CD4-positive, alpha-beta T cell treated with Interleukin-4 for 4 hours (primary cell): ENCODE measurements around the gene POLR2F.

Experiments used
- DNase-seq: peaks from one replicate; pipeline ENCODE4 v3.0.0-alpha.2; 2020

POLR2F gene

GRCh38 chr22:38009000-38009806 lies 55.7 kb downstream of the POLR2F start:
- no peak for DNase-seq

DNA sequence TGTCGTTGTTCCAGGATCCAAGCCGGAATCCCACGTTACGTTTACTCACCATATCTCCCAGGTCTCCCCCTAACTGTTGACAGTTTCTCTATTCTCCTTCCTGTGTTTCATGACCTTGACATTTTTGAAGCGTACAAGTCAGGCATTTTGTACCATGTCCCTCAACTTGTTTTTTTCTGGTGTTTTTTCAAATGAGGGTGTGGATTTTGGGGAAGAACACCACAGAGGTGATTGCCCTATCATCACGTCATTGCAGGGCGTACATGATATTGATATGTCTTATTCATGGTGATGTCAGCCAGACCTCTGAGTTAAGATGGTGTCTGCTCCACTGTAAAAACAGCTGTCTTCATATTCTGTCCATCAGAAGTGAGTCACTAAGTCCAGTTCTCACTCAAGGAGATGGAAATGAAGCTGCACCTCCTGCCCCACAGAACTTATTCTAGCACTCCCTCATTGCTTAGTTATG lies 59.1 kb downstream of the POLR2F start:
- DNase-seq = no peak

GRCh38 chr22:38014083-38014482 lies 60.6 kb downstream of the POLR2F start:
- DNase-seq = no peak

DNA sequence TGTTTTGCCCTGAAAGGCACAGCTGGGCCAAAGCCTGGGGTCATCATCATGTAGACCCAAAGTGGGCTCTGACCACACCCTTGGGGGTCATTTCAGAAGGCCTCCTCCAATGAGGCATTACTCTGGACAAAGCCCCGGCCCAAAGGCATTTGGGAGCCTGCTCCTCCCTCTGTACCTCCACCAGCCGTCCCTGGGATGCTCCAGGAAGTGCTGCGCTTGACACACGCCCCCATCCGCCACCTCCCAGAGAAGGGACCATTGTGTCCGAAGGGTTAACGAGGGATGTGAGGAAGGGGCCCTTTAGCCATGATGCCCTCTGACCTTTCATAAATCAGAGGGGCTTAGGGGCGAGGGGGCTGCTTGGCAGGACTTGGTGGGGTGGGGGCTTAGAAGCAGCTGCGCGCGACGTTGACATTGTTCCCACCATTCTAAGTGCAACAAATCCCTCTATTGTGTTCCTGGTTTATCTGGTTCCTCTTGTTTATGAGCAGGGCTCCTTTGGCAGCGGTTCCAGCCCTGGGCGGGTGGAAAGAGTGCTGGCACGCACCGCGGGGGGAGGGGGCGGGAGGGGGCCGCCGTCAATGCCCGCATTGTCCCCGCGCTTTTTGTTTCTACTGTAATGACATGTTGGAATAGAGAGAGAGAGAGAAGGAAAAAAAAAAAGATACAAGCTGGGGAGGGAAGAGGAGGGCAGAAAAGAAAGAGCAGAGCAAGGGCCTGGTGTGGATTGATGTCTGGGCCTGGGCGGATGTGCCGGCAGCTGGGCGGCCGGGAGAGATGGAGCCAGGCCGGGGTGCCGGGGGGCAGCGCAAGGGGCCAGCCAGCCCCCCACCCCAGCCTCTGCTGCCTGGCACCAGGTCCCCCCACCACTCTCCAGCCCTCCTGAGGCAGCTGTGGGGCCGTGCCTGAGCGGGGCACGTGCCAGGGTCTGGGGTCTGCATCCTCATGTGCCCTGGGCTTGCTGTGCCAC lies 63.0 kb downstream of the POLR2F start:
- no peak for DNase-seq

- no peak for DNase-seq
Observed at GRCh38 chr22:38017272-38017920, 63.9 kb downstream of the POLR2F start.

DNA sequence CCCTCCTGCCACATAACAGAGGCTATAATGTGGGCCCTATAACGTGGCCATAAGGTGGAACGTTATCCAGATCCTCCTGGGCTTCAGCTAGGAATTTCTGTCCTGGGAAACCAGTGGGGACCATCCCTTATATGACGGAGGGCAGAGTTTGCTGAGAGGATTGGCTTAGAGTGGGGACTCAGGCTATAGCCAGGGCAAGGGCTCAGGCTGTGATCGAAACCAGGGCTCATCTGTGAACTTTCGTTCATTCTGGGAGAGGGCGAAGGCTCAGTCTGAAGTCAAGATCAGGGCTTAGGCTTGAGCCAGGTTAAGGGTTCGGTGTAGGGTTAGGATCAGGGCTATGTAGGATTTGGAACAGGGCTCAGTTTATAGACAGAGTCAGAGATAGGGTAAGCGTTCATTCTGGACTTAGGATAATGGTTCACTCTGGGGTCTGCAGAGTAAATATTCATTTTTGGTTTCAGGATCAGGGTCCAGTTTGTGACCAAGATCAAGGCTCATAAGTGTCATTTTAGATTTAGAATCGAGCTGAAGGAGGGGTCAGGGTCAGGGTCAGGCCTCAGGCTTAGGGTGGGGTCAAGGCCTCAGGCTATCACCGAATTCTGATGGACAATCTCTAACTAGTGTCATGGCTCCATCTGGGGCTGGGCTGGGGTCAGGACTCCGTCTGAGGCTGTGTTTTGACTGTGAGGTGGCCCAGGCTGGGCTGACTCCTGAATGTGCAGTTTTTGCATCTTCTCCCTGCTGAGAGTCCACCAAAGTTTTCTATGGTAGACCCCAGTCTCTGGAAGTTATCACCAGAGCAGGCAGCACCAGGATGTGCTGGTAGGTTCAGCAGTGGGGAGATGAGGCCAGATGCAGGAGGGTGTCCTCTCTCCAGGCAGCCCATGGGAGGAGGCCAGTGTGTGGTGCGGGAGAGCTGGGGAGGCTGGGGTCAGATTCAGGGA lies 64.7 kb downstream of the POLR2F start:
- no peak for DNase-seq
